Thymus (tissue), 11 donors: ENCODE results near the gene MED15. TPM values are rescaled to one million over a fixed set of nuclear protein-coding genes. Genes with fewer than 3 reads are reported as not detected.
A peak's percentile ranks its signal among the peaks of the same experiment; 100 is the strongest.
"Not testable (repeated sequence)": the region's sequence is repeated elsewhere in the genome, so short reads cannot be mapped to it uniquely, and the experiment has no call there.

Experiments
- DNase-seq, 9 donors: peaks; one replicate each; pipeline ENCODE4 v3.0.0-alpha.2; 2013; ENCODE audit warnings: low spot score in 9 of 9, low read depth in 6 of 9, missing footprints in 1 of 9
- H3K27ac ChIP-seq, 2 donors: one replicate each; pipeline ENCODE4 v1.5.1; 2013; ENCODE audit warnings: control low read depth in 1 of 2, low read depth in 1 of 2, low read length in 1 of 2, mild to moderate bottlenecking in 1 of 2, moderate library complexity in 1 of 2
- H3K27me3 ChIP-seq, 2 donors: one replicate each; pipeline ENCODE4 v1.5.1; 2013; ENCODE audit warnings: low read length in 1 of 2; ENCODE audit not compliant: control insufficient read depth in 2 of 2, insufficient read depth in 1 of 2
- H3K36me3 ChIP-seq, 2 donors: one replicate each; pipeline ENCODE4 v1.5.1; 2013; ENCODE audit warnings: low read length in 1 of 2, mild to moderate bottlenecking in 1 of 2, moderate library complexity in 1 of 2; ENCODE audit not compliant: control insufficient read depth in 2 of 2, insufficient read depth in 2 of 2
- H3K4me1 ChIP-seq, 2 donors: one replicate each; pipeline ENCODE4 v1.5.1; 2013; ENCODE audit warnings: low read length in 2 of 2; ENCODE audit not compliant: control insufficient read depth in 2 of 2, insufficient read depth in 2 of 2
- H3K4me3 ChIP-seq, 2 donors: one replicate each; pipeline ENCODE4 v1.5.1; 2013; ENCODE audit warnings: low read length in 2 of 2, control low read depth in 1 of 2, mild to moderate bottlenecking in 1 of 2
- H3K9me3 ChIP-seq, 2 donors: one replicate each; pipeline ENCODE4 v1.5.1; 2013; ENCODE audit warnings: low read length in 1 of 2, mild to moderate bottlenecking in 1 of 2; ENCODE audit not compliant: control insufficient read depth in 2 of 2, insufficient read depth in 1 of 2
- WGBS: extraction: QIAGEN DNeasy Blood & Tissue Kit; methylation state at CpG from one replicate; pipeline ENCODE4 v1.1.7; 2013; 5-methylcytosine and 5-hydroxymethylcytosine counted together
- polyA plus RNA-seq: library from polyadenylated mRNA; stranded (reverse); fragments of 200-250 nt; gene quantifications from one replicate; pipeline ENCODE4 v1.2.3, GENCODE V29; 2013
- total RNA-seq: library from RNA; stranded (reverse); fragments of 120-200 nt; gene quantifications from one replicate; pipeline ENCODE4 v1.2.4, GENCODE V29; 2013
- donor health status: healthy.

The MED15 gene
- total and polyA plus RNA-seq, 2 donors = 10.7 to 61.6 TPM

DNA sequence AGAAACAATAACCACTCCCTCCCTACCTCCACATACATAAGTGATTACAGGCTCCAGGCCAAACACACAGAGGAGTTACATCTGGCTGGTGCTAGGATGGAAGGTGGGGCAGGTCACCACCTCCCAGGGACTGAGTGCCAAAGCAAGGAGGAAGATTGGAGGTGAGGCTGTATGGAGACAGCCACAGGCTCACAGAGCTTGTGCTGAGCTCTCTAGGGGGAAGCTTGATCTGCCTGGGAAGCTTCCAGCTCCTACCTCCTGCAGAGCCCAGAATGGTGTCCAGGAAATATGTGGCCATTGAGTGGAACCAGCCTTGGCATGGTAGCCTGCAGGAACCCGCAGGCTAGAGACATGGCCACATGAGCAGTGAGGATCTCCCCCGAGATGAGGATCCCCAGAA lies 3.6 kb upstream of the MED15 start:
- peaks cover 7 to 10% of the 10 kb centered on the region in 2 donors for H3K4me1 ChIP-seq
- WGBS = 94% methylated on average over 2 of the region's 2 CpGs
- no peaks in the 10 kb centered on the region for H3K36me3 ChIP-seq
- no peaks in the 10 kb centered on the region for H3K27me3 ChIP-seq
- H3K27ac ChIP-seq = no peak overlapping the region
- no peaks in the 10 kb centered on the region for H3K9me3 ChIP-seq
- DNase-seq = no peak
- H3K4me3 ChIP-seq = no peak overlapping the region

GRCh38 chr22:20504293-20504922 lies 3.0 kb upstream of the MED15 start:
- H3K36me3 ChIP-seq, H3K27me3 ChIP-seq, H3K9me3 ChIP-seq, H3K4me3 ChIP-seq, H3K27ac ChIP-seq, DNase-seq: not testable (repeated sequence)
- WGBS = 96% methylated on average over 5 of the region's 5 CpGs
- peaks cover 12 to 15% of the 10 kb centered on the region in 2 donors for H3K4me1 ChIP-seq

GRCh38 chr22:20506543-20507252 lies 712 bp upstream of the MED15 start:
- peaks cover 13 to 30% of the 10 kb centered on the region in 2 donors for H3K4me1 ChIP-seq
- H3K9me3 ChIP-seq = no peaks in the 10 kb centered on the region
- H3K27ac ChIP-seq = no peak overlapping the region
- H3K27me3 ChIP-seq = no peaks in the 10 kb centered on the region
- H3K4me3 ChIP-seq = peak overlapping the region; percentile 76 to 92
- 86% methylated on average over 13 of the region's 13 CpGs for WGBS
- no peak for DNase-seq
- peaks cover under 1 to 4% of the 10 kb centered on the region in 2 donors for H3K36me3 ChIP-seq

GRCh38 chr22:20508067-20508755 lies 801 bp downstream of the MED15 start:
- not testable (repeated sequence) for H3K27me3 ChIP-seq
- WGBS = 8% methylated on average over 21 of the region's 21 CpGs

DNA sequence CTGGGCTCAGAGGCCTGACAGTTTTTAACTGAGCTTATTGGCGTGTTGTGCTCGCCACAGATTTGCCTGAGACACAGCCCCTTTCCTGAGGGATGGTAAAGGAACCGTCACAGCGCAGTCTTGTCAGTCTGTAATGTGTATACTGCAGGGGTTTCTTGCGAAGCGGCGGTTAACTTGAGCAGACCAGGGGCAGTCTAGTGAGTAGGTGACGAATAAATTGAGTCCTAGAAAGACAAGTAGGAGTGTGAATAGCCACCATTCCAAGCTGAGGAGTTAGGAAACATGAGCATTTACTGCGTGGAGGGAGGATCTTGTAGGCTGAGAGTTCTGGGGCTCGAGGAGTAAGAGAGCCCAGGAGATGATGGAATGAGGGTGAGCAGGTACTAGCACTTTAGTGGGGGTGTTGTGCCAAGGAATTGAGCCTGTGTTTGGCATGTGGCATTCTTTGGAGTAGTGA lies 1.4 kb downstream of the MED15 start:
- H3K27ac ChIP-seq = peak overlapping the region; percentile 61 to 81
- peaks cover 5 to 7% of the 10 kb centered on the region in 2 donors for H3K36me3 ChIP-seq
- no peaks in the 10 kb centered on the region for H3K9me3 ChIP-seq
- peak overlapping the region; percentile 25 to 33 for H3K4me3 ChIP-seq
- no peaks in the 10 kb centered on the region for H3K27me3 ChIP-seq
- peak in 1 of 9 donors; percentile 22 for DNase-seq
- 60% methylated on average over 10 of the region's 10 CpGs for WGBS
- peaks cover 13 to 30% of the 10 kb centered on the region in 2 donors for H3K4me1 ChIP-seq

More at GRCh38 chr22:20508067-20508755, 801 bp downstream of the MED15 start:
- not testable (repeated sequence) for H3K9me3 ChIP-seq, DNase-seq, H3K36me3 ChIP-seq
- Histone ChIP-seq H3K4me1 (peaks cover 13 to 30% of the 10 kb centered on the region in 2 donors), H3K4me3 (peak overlapping the region; percentile 76 to 92), H3K27ac (peak overlapping the region; percentile 92 to 93)

- H3K27me3 ChIP-seq = no peaks in the 10 kb centered on the region
- WGBS = 30% methylated on average over 7 of the region's 7 CpGs
- H3K4me1 ChIP-seq = peaks cover 13 to 30% of the 10 kb centered on the region in 2 donors
- no peaks in the 10 kb centered on the region for H3K9me3 ChIP-seq
- peak overlapping the region; percentile 25 to 33 for H3K4me3 ChIP-seq
- DNase-seq = peak in 2 of 9 donors; percentile 29 to 66
- peak overlapping the region in 1 of 2 donors; percentile 81 for H3K27ac ChIP-seq
- peaks cover 11 to 14% of the 10 kb centered on the region in 2 donors for H3K36me3 ChIP-seq
These were observed 2.1 kb downstream of the MED15 start for GRCh38 chr22:20509344-20510047.

DNA sequence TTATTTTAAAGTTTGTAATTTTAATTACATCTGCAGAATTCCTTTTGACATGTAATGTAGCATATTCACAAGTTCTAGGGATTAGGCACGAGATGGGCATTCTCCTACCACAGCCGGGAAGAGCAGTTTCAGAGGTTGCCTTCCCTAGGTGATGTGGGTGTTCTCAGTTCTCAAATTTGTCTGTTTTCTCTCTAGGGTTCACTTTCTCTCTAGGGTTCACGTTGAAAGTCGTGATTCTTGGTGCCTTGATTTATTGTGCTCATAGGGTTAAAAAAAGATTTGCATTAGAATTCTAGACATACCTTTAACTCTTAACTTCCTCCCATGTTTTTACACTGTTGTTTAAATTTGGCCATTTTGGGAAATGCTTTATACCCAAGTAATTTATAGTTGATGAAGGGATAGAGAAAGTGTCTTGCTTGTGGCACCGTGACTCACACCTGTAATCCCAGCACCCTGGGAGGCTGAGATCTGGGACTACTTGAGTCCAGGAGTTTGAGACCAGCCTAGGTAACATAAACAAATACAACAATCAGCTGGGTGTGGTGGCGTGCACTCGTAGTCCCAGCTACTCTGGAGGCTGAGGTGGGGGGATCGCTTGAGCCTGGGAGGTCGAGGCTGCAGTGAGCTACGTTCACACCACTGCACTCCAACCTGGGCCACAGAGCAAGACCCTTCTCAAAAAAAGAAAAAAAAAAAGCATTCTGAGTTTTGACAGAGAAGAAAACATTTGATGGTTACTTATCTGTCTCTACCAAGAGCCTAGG lies 3.6 kb downstream of the MED15 start:
- Histone ChIP-seq H3K27ac (no peak overlapping the region), H3K4me1 (peaks cover 15 to 33% of the 10 kb centered on the region in 2 donors), H3K4me3 (no peak overlapping the region), H3K9me3 (no peaks in the 10 kb centered on the region), H3K27me3 (no peaks in the 10 kb centered on the region), H3K36me3 (peaks cover 19 to 21% of the 10 kb centered on the region in 2 donors)
- no peak for DNase-seq
- 95% methylated on average over 10 of the region's 10 CpGs for WGBS

- H3K27me3 ChIP-seq = no peaks in the 10 kb centered on the region
- DNase-seq = no peak
- H3K9me3 ChIP-seq = no peaks in the 10 kb centered on the region
- WGBS = 95% methylated on average over 4 of the region's 4 CpGs
- peaks cover 15 to 32% of the 10 kb centered on the region in 2 donors for H3K4me1 ChIP-seq
- H3K36me3 ChIP-seq = peaks cover 23 to 24% of the 10 kb centered on the region in 2 donors
- no peak overlapping the region for H3K27ac ChIP-seq
- no peak overlapping the region for H3K4me3 ChIP-seq
These were observed 4.3 kb downstream of the MED15 start for GRCh38 chr22:20511578-20512229.
